HS-5 (cell line): ENCODE data around the gene SHISA7.
"Not testable (repeated sequence)": the region's sequence is repeated elsewhere in the genome, so short reads cannot be mapped to it uniquely, and the experiment has no call there.

Experiments
- DNase-seq: peaks from one replicate; pipeline ENCODE4 v3.0.0-alpha.2; 2012; ENCODE audit warnings: low read depth

Gene SHISA7

DNA sequence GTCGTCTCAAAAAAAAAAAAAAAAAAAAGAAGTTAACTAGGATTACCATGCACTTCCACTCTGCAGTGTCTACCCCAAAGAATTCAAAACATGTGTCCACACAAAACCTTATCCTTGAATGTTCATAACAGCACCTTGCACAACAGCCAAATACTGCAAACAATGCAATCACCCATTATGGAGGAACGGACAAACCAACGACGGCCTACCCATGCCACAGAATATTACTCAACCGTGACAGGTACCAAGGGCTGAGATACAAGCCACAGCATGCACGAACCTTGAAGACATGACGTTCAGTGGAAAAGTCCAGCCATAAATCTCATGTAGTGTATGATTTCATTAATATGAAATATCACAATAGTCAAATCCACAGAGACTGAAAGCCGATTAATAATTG lies 3.0 kb upstream of the SHISA7 start:
- no peak for DNase-seq

DNA sequence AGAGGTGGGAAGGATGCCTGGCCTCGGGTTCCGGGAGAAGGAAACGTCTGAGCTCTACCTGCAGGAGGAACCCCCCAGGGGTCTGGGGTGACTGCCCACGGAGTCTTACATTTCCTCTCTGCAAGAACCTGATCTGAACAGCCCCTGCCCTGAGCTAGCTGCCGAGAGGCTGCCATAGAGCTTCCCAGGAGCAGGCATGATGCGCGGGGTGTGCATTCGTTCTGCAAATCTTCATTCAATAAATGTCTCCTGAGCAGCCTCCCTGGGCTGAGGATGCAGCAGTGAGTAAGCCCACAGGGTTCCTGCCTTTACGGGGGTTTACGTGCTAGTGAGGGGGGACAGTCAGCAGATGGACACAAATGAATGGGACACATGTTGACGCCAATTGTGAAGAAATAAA lies 1.5 kb upstream of the SHISA7 start:
- no peak for DNase-seq

DNA sequence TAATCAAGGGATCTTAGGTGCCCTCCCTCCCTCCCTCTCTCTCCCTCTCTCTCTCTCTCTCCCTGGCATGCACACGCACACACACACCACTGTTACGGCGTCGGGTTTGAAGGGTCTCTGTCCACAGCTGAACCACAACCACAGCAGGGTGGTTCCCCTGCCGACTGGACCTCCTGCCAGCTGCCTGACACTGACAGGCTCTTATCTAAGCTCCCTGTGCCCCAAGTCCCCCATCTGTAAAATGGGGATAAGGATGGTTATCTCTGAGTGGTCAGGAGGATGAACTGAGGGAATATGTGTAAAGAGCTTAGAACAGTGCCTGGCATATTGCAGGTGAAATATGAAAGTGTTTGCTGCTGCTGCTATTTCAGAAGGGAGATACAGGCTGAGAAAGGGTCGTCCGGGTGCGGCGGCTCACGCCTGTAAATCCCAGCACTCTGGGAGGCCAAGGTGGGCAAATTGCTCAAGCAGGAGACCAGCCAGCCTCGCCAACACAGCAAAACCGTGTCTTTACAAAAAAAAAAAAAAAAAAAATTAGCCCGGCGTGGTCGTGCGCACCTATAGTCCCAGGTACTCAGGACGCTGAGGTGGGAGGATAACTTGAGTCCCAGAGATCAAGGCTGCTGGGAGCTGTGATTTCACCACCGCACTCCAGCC lies 852 bp upstream of the SHISA7 start:
- DNase-seq = no peak

DNA sequence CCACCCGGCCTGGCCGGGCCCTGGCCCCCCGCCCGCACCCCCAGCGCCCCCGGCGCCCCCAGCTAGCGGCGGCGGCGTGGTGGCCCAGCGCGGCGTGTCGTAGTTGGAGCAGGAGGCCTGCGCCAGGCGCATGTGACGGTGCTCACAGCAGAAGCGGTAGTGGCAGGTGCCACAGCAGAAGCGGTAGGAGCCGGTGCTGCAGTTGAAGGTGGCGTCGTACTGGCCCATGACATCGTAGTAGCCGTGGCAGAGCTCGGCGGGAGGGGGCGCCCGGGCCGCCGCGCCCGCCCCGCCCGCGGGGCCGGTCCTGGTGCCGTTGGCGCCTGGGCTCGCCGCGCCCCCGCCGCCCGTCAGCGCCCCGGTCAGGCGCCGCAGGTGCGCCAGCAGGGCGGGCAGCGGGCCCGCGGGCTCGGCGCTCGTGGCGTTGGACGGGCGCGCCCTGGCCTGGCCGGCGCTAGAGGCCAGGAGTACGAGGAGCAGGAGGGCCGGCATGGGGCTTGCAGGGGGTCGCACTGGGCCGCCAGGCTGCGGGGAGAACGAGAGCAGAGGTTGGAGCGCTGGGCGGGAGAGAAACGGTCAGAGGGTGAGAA lies 633 bp downstream of the SHISA7 start:
- no peak for DNase-seq

DNA sequence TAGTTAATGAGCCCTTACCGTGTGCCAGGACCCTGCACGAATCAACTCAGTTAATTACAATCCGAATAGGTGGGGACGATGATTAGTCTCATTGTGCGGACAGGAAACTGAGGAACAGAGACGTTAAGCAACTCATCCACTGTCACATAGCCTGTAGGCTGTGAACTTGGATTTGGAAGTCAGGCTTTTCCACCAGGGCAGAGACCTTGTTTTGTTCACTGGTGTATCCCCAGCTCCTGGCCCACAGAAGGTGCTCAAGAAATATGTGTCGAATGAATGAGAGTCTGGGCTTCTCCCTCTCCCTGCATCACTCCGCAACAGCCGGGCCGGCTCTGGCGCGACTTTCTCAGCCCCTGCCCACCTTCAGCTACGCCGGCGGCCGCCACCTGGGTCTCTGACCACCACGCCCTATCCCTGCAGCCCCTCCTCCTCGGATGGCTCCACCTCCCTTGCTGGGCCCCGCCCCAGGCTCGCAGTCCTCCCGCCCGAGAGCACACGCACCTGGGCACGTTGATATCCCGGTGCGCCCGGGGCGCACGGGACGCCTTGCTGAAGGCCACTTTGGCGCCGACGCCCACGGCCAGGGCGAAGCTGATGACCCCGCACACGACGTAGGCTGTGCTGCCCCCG lies 1.3 kb downstream of the SHISA7 start:
- no peak for DNase-seq

DNA sequence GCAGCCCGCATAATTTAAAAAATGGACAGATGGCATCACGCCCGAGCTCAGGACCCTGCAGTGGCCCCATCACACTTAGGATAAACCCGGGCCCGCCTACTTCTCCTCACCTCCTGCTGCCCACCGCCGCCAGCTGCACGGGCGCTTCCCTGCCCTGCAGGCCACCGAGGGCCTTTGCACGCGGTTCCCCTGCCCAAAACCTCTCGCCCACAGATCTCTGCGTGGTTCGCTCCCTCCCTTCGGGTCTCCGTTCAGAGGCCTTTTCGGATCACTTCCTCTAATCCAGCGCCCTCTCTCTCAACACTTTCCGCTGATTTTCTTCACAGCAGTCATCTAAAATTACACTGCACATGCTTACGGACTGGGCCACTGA lies 1.8 kb downstream of the SHISA7 start:
- no peak for DNase-seq

DNA sequence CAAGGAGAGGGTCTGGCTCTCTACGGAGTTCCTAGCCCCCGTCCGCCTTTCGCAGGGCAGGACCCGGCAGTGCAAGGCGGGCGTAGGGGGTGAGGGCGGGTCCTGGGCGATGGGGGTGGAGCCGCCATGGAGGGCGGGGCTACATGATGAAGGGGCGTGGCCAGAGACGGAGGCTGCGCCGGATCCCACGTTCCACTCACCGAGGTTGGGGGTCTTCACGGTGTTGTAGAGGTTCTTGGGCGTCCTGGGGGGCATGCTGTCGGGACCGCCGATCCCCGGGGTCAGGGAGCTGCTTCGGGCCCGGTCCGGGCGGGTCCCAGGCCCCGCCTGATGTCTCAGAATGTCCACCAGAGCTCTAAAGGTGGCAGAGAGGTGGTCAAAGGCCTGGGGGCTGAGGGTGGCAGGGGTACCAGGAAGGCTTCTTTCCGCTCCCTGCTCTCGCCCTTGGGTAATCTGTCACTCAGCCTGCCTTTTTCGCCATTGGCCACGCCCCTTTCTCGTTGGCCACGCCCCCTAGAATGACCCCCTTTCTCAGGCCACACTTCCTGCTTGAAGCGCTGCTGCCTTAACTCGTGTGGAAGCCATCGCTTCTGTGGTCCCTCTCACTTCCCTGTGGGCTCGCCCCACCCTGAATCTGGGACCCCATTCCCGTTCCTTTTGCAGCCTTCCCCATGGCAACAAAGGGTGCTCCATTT lies 2.5 kb downstream of the SHISA7 start:
- no peak for DNase-seq

DNA sequence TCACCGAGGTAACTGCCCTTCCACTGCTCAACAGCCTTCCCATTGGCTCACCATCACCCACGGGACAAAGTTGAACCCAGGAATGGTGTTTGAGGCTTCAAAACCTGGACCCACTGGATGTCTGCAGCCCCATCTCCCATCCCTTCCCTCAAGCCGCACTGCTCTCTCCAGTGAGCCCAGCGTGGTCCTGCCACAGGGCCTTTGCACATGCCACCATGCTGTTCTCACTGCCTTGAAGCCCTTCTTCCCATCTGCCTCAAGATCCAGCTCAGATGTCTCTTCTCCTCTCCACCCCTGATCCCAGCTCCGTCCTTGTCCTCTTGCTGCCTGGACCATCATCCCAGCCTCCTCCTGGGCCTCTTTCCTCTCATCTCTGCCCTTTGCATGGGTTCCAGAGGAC lies 4.0 kb downstream of the SHISA7 start:
- no peak for DNase-seq

DNA sequence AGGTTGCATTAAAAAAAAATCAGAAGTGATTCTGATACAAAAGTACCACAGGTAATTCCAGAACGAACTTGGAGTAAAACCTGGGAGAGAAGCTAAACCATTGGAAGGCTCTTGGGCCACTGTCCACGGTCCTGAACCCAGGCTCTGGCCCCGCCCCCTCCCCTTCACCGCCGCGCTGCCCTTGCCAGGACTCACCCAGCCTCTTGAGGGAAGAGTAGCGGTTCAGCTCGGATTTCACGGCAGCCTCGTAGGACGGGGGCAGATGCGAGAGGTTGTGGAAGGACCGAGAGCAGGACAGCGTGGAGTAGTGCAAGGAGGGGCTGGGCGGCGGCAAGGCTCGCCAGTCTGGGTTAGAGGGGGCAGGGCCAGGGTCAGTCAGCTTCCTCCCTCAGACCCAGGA lies 5.7 kb downstream of the SHISA7 start:
- DNase-seq = no peak

GRCh38 chr19:55436847-55437246 lies 6.3 kb downstream of the SHISA7 start:
- DNase-seq = no peak

GRCh38 chr19:55435020-55435419 lies 8.1 kb downstream of the SHISA7 start:
- DNase-seq = no peak

- no peak for DNase-seq
These were observed 8.7 kb downstream of the SHISA7 start for GRCh38 chr19:55434356-55434919.

DNA sequence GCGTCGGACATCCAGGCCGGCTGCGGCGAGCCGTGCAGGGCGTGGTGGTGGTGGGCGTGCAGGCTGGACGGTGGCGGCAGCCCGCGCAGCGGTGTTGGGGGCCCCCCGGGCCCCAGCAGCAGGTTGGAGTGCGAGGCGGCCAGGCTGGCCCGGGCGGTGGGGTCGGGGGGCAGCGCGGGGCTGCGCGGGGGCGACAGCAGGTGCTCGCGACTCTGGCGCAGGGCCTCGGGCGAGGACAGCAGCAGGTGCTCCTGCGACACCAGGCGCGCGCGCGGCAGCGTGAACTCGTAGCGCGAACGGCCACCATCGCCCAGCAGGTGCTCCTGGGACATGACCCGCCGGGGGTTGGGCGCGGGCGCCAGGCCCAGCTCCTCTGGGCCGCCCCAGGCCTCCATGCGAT lies 9.8 kb downstream of the SHISA7 start:
- DNase-seq = no peak

DNA sequence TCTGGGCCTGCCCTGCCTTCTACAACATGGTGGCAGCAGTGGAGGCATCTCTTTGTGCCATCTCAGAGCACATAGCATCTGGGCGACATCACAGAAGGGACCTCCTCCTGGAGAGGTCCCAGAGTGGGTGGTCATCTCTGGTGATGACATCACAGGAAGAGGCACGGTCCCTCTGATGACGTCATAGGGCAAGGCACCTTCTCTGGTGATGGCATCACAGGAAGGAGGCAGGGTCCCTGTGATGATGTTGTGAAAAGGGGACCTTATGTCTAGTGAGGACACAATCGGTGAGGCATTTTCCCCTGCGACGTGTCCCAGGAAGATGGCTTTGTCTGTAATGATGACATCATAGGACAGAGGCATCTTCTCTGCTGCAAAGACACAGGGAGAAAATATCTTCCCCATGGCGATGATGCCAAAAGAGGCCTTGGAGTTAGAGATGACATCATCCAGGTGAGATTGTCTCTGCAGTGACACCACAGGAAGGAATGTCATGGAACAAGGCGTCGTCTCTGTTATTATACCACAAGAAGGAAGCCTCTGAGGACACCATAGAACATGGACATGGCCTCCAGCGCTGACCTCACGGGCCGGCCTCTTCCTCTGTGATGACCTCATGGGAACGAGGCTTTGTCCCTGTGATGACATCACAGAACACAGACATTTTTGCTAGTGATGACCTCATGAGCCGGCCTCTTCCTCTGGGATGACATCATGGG lies 10.7 kb downstream of the SHISA7 start:
- DNase-seq = no peak

GRCh38 chr19:55431183-55431582 lies 11.9 kb downstream of the SHISA7 start:
- DNase-seq = no peak

GRCh38 chr19:55426042-55426441 lies 17.1 kb downstream of the SHISA7 start:
- DNase-seq = no peak

DNA sequence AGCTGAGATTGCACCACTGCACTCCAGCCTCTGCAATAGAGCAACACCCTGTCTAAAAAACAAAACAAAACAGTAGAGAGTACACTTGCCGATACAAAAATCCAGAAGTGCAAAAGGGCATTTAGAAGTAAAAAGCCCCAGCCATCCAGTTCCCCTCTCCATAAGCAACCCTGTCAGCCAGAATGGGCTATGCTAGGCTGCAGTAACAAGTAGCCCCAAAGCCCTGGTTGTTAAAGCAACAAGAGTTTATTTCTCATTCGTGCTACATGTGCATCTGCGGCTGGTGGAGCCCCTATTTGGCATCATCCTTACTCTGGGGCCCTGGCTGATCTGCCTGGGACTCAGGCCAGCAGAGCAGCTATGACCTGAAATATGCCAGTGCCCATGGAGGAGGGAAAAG lies 18.6 kb downstream of the SHISA7 start:
- no peak for DNase-seq

- DNase-seq = no peak
These were observed 19.7 kb downstream of the SHISA7 start for GRCh38 chr19:55423225-55424005.

DNA sequence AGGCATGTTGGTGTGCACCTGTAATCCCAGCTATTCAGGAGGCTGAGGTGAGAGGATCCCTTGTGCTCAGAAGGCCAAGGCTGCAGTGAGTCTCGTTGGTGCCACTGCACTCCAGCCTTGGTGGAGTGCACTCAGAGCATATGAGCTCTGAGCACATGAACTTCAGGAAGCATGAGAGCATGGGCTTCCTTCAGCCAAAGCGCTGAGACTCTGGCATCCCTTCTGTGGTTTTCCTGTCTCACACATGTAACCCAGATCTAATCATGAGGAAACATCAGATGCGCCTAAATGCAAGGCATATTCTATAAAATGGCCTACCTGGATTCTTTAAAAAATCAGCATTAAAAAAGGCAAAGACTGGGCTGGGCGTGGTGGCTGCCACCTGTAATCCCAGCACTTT lies 21.8 kb downstream of the SHISA7 start:
- DNase-seq = not testable (repeated sequence)

- no peak for DNase-seq
These were observed 23.4 kb downstream of the SHISA7 start for GRCh38 chr19:55419624-55420236.

GRCh38 chr19:55419103-55419502 lies 24.0 kb downstream of the SHISA7 start:
- no peak for DNase-seq
